ENCODE results near the gene AGO4. TPM values are rescaled to one million over a fixed set of nuclear protein-coding genes. Genes with fewer than 3 reads are reported as not detected.
A peak's percentile ranks its signal among the peaks of the same experiment; 100 is the strongest.
"Not testable (repeated sequence)": the region's sequence is repeated elsewhere in the genome, so short reads cannot be mapped to it uniquely, and the experiment has no call there.

AGO4 gene
- total and polyA plus RNA-seq, 7 donors, result 3.5 to 29.9 (median 16.8) TPM

- WGBS, 2 donors, result 1% methylated on average over 49 of the region's 49 CpGs
These were observed 766 bp downstream of the AGO4 start for GRCh38 chr1:35808450-35809113.

DNA sequence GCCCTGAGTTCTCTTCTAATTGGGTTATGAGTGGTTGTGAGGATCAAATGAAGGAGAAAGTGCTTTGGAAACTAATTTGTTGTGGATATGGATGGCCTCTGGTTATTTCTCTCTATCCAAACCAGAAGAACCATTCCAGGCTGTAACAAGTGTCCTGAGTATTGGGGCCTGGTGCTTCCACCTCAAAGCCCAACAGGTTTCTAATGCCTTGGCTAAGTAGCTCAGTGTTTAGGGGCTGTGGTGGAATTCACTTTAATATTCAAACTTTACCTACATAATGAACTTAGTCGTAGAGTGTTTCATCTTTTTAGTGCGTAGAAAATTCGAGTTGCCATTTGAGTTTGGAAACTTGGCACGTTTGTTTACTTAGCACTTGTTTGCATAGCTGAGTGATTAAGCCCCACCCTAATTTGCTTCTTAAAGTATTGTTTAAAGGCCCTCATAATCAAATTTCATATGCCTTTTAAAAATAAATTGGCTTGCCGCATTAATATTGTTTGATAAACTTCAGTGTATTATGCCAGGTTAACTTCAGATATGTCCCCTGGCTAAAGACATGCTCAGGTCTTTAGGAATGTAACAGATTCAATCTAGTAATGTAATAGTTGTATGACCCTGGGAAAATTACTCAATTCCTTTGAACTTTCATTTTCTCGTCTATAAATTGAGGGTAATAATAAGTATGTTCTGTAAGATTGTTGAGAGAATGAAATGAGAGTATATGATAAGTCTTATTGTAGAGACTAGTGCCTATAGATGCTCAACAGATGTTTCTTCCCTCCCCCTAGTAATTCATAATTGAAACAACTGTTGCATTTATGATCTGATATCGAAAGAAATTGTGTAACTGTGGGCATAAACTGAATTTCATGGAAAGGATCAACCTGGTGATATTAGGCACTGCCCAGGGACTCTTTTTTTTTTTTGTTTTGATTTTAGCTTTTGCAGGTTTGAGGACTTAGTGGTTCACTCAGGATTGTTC, 1.6 kb downstream of the AGO4 start:
- peaks cover 0 to 31% (median 22%) of the 10 kb centered on the region in 4 donors for H3K4me1 ChIP-seq
- H3K27ac ChIP-seq, result peak overlapping the region; percentile 80 to 95 (median 88)

More at GRCh38 chr1:35808450-35809113, 766 bp downstream of the AGO4 start:
- Histone ChIP-seq H3K27me3 (no peaks in the 10 kb centered on the region), H3K4me3 (peak overlapping the region; percentile 62 to 88 (median 77)), H3K4me1 (peaks cover 0 to 31% (median 22%) of the 10 kb centered on the region in 4 donors), H3K27ac (peak overlapping the region; percentile 80 to 95 (median 88)), H3K36me3 (no peaks in the 10 kb centered on the region), H3K9me3 (no peaks in the 10 kb centered on the region)
- DNase-seq, result peak; percentile 64
- no peak for TF ChIP-seq EP300 (IDR thresholded peaks at IDR 0.05)
- no peak for TF ChIP-seq POLR2A (IDR thresholded peaks at IDR 0.05)
- no peak for TF ChIP-seq CTCF (IDR thresholded peaks at IDR 0.05)
- TF ChIP-seq POLR2AphosphoS5 (IDR thresholded peaks at IDR 0.05), result no peak
- intact Hi-C loops (cut with DNase I), result no loop called here

GRCh38 chr1:35810096-35810881, 2.5 kb downstream of the AGO4 start:
- no peak for DNase-seq
- no peak for TF ChIP-seq POLR2AphosphoS5 (IDR thresholded peaks at IDR 0.05)
- TF ChIP-seq EP300 (IDR thresholded peaks at IDR 0.05), result no peak
- no peak for TF ChIP-seq CTCF (IDR thresholded peaks at IDR 0.05)
- no peak for TF ChIP-seq POLR2A (IDR thresholded peaks at IDR 0.05)
- Histone ChIP-seq H3K27me3 (no peaks in the 10 kb centered on the region), H3K4me3 (peak overlapping the region in 1 of 4 donors; percentile 4), H3K4me1 (peaks cover 0 to 31% (median 22%) of the 10 kb centered on the region in 4 donors), H3K36me3 (no peaks in the 10 kb centered on the region), H3K9me3 (no peaks in the 10 kb centered on the region), H3K27ac (peak overlapping the region; percentile 39 to 95 (median 88))
- 71 to 82% methylated on average over 2 of the region's 2 CpGs for WGBS, 2 donors
- intact Hi-C loops (cut with DNase I), result no loop called here

More for the DNA sequence above, 1.6 kb downstream of the AGO4 start:
- Histone ChIP-seq H3K4me3 (peak overlapping the region; percentile 62 to 88 (median 77)), H3K27me3 (no peaks in the 10 kb centered on the region), H3K9me3 (no peaks in the 10 kb centered on the region), H3K36me3 (no peaks in the 10 kb centered on the region)
- TF ChIP-seq CTCF (IDR thresholded peaks at IDR 0.05), result no peak
- no peak for TF ChIP-seq POLR2A (IDR thresholded peaks at IDR 0.05)
- TF ChIP-seq POLR2AphosphoS5 (IDR thresholded peaks at IDR 0.05), result no peak
- TF ChIP-seq EP300 (IDR thresholded peaks at IDR 0.05), result no peak
- no peak for DNase-seq
- WGBS, 2 donors, result 24 to 55% methylated on average over 7 of the region's 7 CpGs
- intact Hi-C loops (cut with DNase I), result no loop called here

- intact Hi-C loops (cut with DNase I); DNase-seq: not testable (repeated sequence)
- WGBS, 2 donors, result 94 to 97% methylated on average over 5 of the region's 5 CpGs
These were observed 4.9 kb downstream of the AGO4 start for GRCh38 chr1:35812754-35813153.

More at GRCh38 chr1:35812754-35813153, 4.9 kb downstream of the AGO4 start:
- not testable (repeated sequence) for H3K27ac ChIP-seq, H3K27me3 ChIP-seq, H3K4me3 ChIP-seq, H3K9me3 ChIP-seq, H3K36me3 ChIP-seq
- H3K4me1 ChIP-seq, result peaks cover 0 to 31% (median 22%) of the 10 kb centered on the region in 4 donors

Data from sigmoid colon (tissue), 7 donors.